Transverse colon (tissue), 4 donors: Measurements from ENCODE around the gene MRPL41. TPM values are rescaled to one million over a fixed set of nuclear protein-coding genes. Genes with fewer than 3 reads are reported as not detected.

Source experiments
- DNase-seq: peaks from one replicate; pipeline ENCODE4 v3.0.0-alpha.2; 2019
- H3K27ac ChIP-seq, 4 donors: fragments of 200-600 bp; sonication (generic); 2 replicates each; pipeline ENCODE4 v1.5.1; 2016 to 2018; ENCODE audit warnings: inconsistent platforms in 4 of 4
- H3K27me3 ChIP-seq: fragments of 200-600 bp; sonication (generic); 2 replicates; pipeline ENCODE4 v1.5.1; 2017; ENCODE audit warnings: inconsistent platforms
- H3K36me3 ChIP-seq, 4 donors: fragments of 200-600 bp; sonication (generic); 2 replicates each; pipeline ENCODE4 v1.5.1; 2017 to 2019; ENCODE audit warnings: inconsistent platforms in 4 of 4
- H3K4me1 ChIP-seq, 4 donors: fragments of 200-600 bp; sonication (generic); 2 replicates each; pipeline ENCODE4 v1.5.1; 2017 to 2020; ENCODE audit warnings: inconsistent platforms in 4 of 4
- H3K4me3 ChIP-seq, 4 donors: fragments of 200-600 bp; sonication (generic); 1 replicate in 1 of 4; 2 replicates in 3 of 4; pipeline versions ENCODE4 v1.5.1 to v1.6.1; 2017 to 2019; ENCODE audit warnings: inconsistent platforms in 4 of 4
- H3K9me3 ChIP-seq, 2 donors: fragments of 200-600 bp; sonication (generic); 2 replicates each; pipeline ENCODE4 v1.5.1; 2017 to 2019; ENCODE audit warnings: inconsistent platforms in 2 of 2
- CTCF ChIP-seq, 5 experiments: fragments of 200-600 bp in 3 of 5; fragments of 450-650 bp in 2 of 5; sonication (generic) in 3 of 5; IDR thresholded peaks; 1 replicate in 2 of 5; 2 replicates in 3 of 5; pipeline ENCODE4 v1.5.1; 2016 to 2017; ENCODE audit warnings: antibody characterized with exemption in 5 of 5, inconsistent platforms in 3 of 5, mild to moderate bottlenecking in 2 of 5, moderate library complexity in 1 of 5
- EP300 ChIP-seq: sonication (generic); formaldehyde crosslinking; IDR thresholded peaks from one replicate; pipeline ENCODE4 v1.6.1; 2017; ENCODE audit warnings: antibody characterized with exemption, low read depth
- POLR2A ChIP-seq: fragments of 450-650 bp; IDR thresholded peaks from one replicate; pipeline ENCODE4 v1.6.1; 2016; ENCODE audit warnings: antibody characterized with exemption, mild to moderate bottlenecking, moderate library complexity
- POLR2AphosphoS5 ChIP-seq, 3 donors: sonication (generic); formaldehyde crosslinking; IDR thresholded peaks; one replicate each; pipeline ENCODE4 v1.6.1; 2016; ENCODE audit warnings: antibody characterized with exemption in 3 of 3
- WGBS, 2 donors: methylation state at CpG; one replicate each; pipeline ENCODE4 v1.1.5; 2018; ENCODE audit warnings: low coverage in 1 of 2; 5-methylcytosine and 5-hydroxymethylcytosine counted together
- in situ Hi-C, 4 donors: fragments of 200-750 bp; cut with MboI; loops; one replicate each; pipeline versions ENCODE4 v1.15.0 to v1.15.1; 2017; ENCODE audit warnings: low sequenced_read_pairs in 3 of 4, low pct_ligation_motif_present in 1 of 4, low pct_unique_long_range_greater_than_20kb in 1 of 4
- intact Hi-C: fragments of 100-400 bp; cut with DNase I; formaldehyde crosslinking; loops from one replicate; pipeline ENCODE4 v1.15.1; 2023; ENCODE audit warnings: low total_unique reads
- total RNA-seq, 4 donors: library from RNA; depleted of rRNA; stranded (reverse); fragments of >200 nt; gene quantifications; one replicate each; pipeline ENCODE4 v1.1.0, GENCODE V29; 2016

The MRPL41 gene
- total RNA-seq, 4 donors from 2014 or later: 109 to 144 (median 119) TPM

- intact Hi-C loops: no loop called here
- WGBS, 2 donors: 95 to 97% methylated on average over 3 to 5 of the region's 5 CpGs
Measured at GRCh38 chr9:137569609-137570203, 18.0 kb downstream of the MRPL41 start.

GRCh38 chr9:137570566-137570965, 18.9 kb downstream of the MRPL41 start:
- DNase-seq: no peak
- Histone ChIP-seq H3K9me3 (no peaks in the 10 kb centered on the region), H3K27ac (no peak overlapping the region), H3K27me3 (no peaks in the 10 kb centered on the region), H3K36me3 (peaks cover 0 to 15% (median 4%) of the 10 kb centered on the region in 4 donors), H3K4me3 (no peak overlapping the region), H3K4me1 (no peaks in the 10 kb centered on the region)
- in situ Hi-C loops: no loop called here
- TF ChIP-seq EP300 (no peak), POLR2A (no peak), CTCF (IDR thresholded peaks at IDR 0.05) (no peak), POLR2AphosphoS5 (IDR thresholded peaks at IDR 0.05) (no peak)
- 100% methylated on average over 3 of the region's 3 CpGs; no CpG with 5 or more reads in 1 of the 2 donors for WGBS, 2 donors
- intact Hi-C loops: no loop called here

More at GRCh38 chr9:137569609-137570203, 18.0 kb downstream of the MRPL41 start:
- DNase-seq: no peak
- Histone ChIP-seq H3K27ac (no peak overlapping the region), H3K9me3 (no peaks in the 10 kb centered on the region), H3K36me3 (peaks cover 0 to 15% (median 4%) of the 10 kb centered on the region in 4 donors), H3K27me3 (no peaks in the 10 kb centered on the region), H3K4me3 (no peak overlapping the region), H3K4me1 (no peaks in the 10 kb centered on the region)
- no peak for TF ChIP-seq POLR2A
- no peak for TF ChIP-seq EP300
- no peak for TF ChIP-seq POLR2AphosphoS5 (IDR thresholded peaks at IDR 0.05)
- in situ Hi-C loops: no loop called here

DNA sequence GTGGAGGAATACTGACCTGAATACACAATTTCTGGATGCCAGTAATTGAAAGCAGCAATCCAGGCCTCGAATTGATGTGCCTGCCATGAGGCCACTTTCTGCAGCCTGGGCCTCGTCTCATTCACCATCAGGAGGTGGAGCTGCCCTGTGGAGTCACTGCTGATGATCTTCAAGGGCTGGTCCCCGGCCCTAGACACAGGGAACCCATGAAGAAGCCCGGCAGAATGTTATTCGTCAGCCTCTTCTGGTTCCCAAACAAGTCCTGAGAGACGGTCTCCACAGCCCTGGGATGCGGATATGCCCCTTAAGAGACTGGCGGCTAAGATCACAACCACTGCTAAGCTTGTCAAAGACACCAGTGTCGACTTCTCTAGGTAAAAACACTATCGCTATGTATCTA, 22.5 kb downstream of the MRPL41 start:
- H3K4me1 ChIP-seq: peaks cover 13 to 28% (median 23%) of the 10 kb centered on the region in 4 donors
- intact Hi-C loops: no loop called here
- no peak overlapping the region for H3K4me3 ChIP-seq
- no peak for DNase-seq
- no peaks in the 10 kb centered on the region for H3K9me3 ChIP-seq
- no peaks in the 10 kb centered on the region for H3K27me3 ChIP-seq
- TF ChIP-seq CTCF (IDR thresholded peaks at IDR 0.05) (no peak), POLR2AphosphoS5 (IDR thresholded peaks at IDR 0.05) (no peak), POLR2A (no peak), EP300 (no peak)
- H3K27ac ChIP-seq: no peak overlapping the region
- in situ Hi-C loops: no loop called here
- WGBS, 2 donors: 70 to 90% methylated on average over 2 to 10 of the region's 10 CpGs
- peaks cover 0 to 15% (median 4%) of the 10 kb centered on the region in 4 donors for H3K36me3 ChIP-seq

GRCh38 chr9:137575364-137575715, 23.7 kb downstream of the MRPL41 start:
- no peak for DNase-seq
- WGBS, 2 donors: 49 to 67% methylated on average over 4 to 9 of the region's 9 CpGs

More at GRCh38 chr9:137575364-137575715, 23.7 kb downstream of the MRPL41 start:
- in situ Hi-C loops: no loop called here
- H3K4me3 ChIP-seq: no peak overlapping the region
- H3K27me3 ChIP-seq: no peaks in the 10 kb centered on the region
- no peak overlapping the region for H3K27ac ChIP-seq
- no peak for TF ChIP-seq POLR2AphosphoS5 (IDR thresholded peaks at IDR 0.05)
- no peak for TF ChIP-seq POLR2A
- TF ChIP-seq EP300: no peak
- TF ChIP-seq CTCF (IDR thresholded peaks at IDR 0.05): no peak
- H3K36me3 ChIP-seq: peaks cover 0 to 15% (median 4%) of the 10 kb centered on the region in 4 donors
- intact Hi-C loops: loop anchor here (5.0 kb wide), 1 partner anchor 42 kb away; the partner anchor contains the start of gene EHMT1
- H3K9me3 ChIP-seq: no peaks in the 10 kb centered on the region
- H3K4me1 ChIP-seq: peaks cover 15 to 30% (median 25%) of the 10 kb centered on the region in 4 donors
